ENCODE measurements around the gene INCENP.
"Not testable (repeated sequence)": the region's sequence is repeated elsewhere in the genome, so short reads cannot be mapped to it uniquely, and the experiment has no call there.

Gene INCENP

DNA sequence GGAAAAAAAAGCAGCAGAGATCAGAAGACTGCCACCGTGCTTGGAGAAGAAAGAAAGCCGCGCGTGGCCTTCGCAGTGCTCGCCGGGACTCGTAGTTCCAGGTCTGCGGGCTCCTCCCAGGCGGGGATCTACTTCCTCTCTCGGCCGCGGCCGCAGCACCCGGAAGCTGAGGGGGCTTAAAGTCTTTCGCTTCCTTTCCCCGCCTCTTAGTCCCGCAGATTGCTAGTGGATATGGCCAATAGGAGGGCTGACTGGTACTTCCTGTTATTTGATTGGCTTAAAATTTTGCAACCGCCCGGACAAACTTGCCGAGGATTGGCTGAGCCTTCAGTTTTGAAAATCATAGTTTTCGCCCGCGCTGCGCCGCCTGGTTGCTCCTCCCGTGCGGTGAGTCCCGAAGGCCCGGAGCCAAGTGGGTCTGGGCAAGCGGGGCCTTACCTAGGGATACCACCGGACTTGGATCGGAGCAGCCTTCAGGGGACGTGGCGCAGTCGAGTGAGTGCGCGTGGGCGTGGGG is at the start of gene INCENP:
INCENP (plus strand) TSS at position 343 of the 517 bp plus-strand sequence. CDS start 4,151 bp downstream, outside the sequence.
- peak; percentile 91 for DNase-seq (ENCODE audit: low read depth in 2 of 3, low spot score in 1 of 3)

DNA sequence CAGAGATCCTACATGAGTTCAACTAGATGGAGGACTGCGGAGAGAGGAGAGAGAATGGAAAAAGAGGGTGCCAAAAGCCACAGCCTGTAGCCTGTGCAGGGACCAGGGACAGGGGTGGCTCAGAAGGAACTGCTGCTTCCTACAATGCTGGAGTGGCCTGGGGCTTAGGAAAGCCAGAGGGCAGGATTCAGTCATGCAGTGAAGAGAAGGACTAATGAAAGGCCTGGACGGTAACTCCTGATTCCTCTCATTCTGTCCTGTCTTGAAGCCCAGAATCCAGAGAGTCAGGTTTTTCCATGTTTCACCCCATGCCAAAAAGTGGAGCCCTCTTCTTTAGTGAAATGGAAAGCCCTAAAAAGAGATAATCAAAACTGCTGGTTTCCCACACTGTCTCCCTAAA is 48.4 kb upstream of the INCENP start:
- DNase-seq (ENCODE audit: low read depth in 2 of 3, low spot score in 1 of 3), result no peak

DNA sequence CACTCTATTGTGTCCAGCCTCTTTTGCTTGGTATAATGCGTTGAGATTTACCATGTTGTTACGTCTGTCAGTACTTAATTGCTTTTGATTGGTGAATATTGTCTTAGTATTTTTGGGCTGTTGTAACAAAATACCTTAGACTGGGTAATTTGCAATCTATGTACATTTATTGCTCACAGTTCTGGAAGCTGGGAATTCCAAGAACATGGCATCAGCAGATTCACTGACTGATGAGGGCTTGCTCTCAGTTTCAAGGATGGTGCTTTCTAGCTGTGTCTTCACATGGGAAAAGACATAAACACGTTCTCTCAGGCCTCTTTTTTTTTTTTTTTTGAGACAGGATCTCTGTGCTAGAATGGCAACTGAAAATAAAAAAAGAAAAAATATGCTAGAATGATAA is 46.7 kb upstream of the INCENP start:
- DNase-seq (ENCODE audit: low read depth in 2 of 3, low spot score in 1 of 3), result no peak

DNA sequence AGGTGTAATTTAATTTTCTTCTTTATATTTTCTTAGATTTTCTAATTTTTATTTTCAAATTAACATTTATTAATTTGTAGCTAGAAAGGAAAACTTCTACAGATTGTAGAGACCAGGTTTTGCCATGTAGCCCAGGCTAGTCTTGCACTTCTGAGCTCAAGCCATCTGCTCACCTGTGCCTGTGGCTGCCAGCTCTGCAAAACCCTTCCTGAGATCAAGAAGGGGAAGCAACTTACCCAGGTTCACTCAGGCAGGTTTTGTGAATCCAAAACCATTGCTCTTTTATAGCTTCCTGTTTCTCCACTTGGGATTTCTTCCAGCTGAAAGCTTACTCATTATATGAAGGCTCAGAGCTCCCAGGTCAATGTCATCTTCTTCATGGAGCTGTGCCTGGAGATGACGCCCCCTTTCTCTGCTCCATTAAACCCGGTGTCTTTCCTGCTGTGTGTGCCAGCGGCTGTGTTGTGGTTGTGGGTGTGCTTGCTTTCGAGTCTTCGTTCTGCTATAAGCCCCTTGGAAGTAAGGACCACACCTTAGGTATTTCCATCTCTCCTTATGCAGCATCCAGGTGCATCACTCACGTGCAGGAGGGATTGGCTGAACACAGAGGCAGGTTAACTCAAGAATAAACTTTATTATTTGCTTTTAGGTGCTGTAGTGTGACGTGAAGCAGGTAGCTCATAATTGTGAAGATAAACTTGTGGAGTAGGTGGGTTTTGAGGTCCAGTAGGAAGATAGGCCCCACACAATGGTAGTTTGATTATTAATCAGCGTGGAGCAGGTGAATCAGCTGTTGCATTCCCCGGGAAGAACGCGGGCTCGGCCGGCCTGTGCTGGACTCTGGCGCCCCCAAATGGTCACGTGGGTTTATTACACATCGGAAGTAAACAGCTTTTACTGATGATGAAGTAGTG is 42.2 kb upstream of the INCENP start:
- DNase-seq (ENCODE audit: low read depth in 2 of 3, low spot score in 1 of 3), result peak; percentile 67 to 81 (median 67)

DNA sequence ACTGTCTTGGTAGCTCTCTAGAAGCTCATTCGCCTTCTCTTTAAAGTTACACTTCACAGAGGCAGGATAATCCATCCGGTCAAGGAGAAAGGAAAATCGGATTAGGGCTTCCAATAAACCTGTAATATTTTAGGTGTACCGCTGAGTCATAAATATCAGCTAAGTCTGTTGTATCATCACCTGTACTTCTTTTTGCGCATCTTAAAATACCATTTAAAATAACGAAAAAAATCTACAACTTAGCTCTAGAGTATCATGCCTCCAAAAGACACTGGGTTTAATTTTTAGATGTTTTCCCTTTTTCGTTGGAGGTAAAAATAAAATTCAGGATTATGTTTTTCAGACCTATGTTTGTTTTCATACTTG is 41.5 kb upstream of the INCENP start:
- DNase-seq (ENCODE audit: low read depth in 2 of 3, low spot score in 1 of 3), result no peak

DNA sequence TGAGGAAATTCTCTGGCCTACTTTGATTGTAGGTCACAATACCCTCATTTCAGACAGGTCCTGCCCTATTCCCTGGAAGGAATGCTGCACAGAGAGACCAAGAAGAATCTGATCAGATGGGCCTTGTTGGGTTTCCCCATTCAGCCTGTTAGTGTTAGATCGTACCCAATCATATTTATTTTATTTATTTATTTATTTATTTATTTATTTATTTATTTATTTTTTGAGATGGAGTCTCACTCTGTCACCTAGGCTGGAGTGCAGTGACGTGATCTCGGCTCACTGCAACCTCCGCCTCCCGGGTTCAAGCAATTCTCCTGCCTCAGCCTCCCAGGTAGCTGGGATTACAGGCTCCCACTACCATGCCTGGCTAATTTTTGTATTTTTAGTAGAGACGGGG is 39.0 kb upstream of the INCENP start:
- not testable (repeated sequence) for DNase-seq (ENCODE audit: low read depth in 2 of 3, low spot score in 1 of 3)

DNA sequence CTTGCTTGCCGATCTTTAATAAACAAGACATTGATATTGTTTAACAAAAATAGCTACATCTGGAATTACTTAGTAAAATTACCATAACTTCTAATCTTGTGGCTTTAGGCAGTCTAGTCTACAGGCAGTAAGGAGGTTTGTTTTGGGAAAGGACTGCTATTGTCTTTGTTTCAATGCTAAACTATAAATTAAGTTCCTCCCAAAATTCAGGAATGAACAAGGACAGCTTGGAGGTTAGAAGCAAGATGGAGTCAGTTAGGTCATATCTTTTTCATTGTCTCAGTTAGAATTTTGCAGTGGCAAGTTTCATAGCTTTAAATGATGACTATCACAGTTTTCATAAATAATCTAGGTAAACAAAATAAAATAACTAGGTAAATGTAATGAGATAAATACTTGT is 36.1 kb upstream of the INCENP start:
- no peak for DNase-seq (ENCODE audit: low read depth in 2 of 3, low spot score in 1 of 3)

DNA sequence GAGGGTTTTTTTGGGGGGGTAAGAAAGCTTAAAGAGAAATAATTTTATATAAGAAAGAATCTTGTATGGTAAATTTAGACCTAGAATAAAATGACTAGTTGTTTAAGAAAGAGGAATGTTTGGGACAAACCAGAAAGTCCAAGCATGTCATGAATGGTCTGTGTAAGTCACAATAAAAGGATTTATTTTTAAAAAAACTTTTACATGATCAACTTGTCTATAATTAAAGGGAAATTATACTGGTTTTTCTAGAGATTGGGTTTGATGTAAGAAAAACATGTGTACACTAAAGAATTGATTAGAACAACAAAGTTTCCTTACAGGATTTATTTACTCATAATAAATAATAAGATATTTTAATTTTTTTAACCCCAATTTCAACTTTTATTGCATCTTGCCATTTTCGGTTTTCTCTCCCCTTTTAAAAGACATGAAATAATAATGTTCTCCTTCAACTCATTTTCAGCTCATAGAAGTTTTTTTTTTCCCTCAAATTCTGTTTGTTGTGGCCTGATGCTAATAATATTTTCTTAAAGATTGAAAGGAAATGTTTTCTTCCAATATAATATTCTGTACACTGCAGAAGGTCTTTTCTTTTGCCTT is 35.4 kb upstream of the INCENP start:
- DNase-seq (ENCODE audit: low read depth in 2 of 3, low spot score in 1 of 3), result no peak

DNA sequence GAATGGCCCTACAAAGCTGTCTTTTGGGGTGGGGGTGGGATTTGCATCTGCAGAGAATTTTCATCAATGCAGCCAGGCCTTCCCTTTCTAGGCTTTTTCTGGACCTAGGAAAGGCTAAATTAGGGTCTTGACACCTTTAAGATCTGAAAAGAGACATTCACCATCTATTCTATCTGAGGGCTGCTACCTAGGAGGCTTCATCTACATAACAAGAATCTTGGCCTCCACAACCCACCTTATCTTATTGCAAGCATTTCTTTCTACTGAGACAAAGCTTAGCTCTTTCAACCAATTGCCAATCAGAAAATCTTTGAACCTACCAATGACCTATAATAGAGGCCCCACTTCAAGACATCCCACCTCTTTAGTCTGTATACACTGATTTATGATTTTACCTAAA is 20.7 kb upstream of the INCENP start:
- no peak for DNase-seq (ENCODE audit: low read depth in 2 of 3, low spot score in 1 of 3)

DNA sequence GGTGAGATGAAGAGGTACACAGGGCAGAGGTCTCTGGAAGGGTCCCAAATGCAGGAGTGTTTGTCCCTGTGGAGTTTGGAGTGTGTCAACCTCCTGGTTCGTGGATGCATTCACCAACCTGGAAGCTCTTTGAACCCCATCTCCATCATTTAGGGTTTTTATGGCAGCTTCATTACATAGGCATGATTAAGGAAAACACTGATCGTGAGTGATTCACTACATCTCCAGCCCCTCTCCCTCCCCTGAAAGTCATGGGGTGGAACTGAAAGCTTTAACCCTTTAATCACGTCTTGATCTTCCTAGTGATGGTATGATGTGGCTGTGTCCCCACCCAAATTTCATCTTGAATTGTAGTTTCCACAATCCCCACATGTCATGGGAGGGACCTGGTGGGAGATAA is 19.8 kb upstream of the INCENP start:
- DNase-seq (ENCODE audit: low read depth in 2 of 3, low spot score in 1 of 3), result no peak

DNA sequence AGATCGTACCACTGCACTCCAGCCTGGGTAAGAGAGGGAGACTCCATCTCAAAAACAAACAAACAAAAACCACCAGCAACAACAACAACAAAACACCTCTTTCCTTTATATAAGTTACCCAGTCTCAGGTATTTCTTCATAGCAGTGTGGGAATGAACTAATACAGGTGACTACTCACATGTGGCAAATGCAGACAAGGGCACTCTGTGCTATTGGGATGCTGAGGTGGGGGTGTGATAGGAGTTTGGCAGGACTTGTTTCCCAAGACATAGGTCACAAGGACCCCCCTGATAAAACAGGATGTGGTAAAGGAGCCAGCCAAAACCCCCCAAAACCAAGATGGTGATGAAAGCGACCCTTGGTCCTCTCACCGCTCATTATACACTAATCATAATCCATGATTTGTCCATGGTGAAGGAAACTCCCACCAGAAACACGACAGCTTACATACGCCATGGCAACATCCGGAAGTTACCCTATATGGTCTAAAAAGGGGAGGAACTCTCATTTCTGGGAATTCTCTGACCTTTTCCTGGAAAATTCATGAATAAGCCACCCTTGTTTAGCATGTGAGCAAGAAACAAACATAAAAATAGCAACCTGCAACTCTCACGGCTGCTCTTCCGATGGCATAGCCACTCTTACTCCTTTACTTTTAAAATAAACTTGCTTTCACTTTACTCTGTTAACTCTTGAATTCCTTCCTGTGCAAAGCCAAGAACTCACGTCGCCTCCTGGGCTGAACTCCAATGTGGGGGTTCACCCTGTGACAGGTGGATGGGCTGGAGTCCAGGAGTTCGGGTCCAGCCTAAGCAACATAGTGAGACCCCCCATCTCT is 18.8 kb upstream of the INCENP start:
- DNase-seq (ENCODE audit: low read depth in 2 of 3, low spot score in 1 of 3), result no peak

DNA sequence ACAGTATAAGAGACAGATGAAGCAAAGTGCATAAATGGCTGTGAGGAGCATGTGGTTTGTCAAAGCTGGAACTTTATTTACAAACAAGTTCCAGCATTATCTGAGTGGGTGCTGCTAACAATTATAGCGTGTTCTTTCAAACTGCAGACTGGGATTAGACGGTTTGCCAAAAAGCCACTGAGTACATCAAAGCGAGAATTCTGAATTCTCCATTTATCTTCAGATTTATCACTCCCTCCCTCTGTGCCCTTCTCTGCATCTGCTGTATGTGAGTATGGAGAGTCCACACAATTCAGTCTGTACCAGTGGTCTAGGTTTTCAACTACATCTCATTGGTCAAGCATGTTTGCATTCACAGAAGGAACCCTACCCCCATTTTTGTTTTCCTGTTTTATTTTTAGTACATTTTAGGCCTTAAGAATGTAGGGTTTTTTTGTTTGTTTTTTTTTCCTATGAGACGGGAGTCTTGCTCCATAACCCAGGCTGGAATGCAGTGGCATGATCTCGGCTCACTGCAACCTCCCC is 18.1 kb upstream of the INCENP start:
- no peak for DNase-seq (ENCODE audit: low read depth in 2 of 3, low spot score in 1 of 3)

DNA sequence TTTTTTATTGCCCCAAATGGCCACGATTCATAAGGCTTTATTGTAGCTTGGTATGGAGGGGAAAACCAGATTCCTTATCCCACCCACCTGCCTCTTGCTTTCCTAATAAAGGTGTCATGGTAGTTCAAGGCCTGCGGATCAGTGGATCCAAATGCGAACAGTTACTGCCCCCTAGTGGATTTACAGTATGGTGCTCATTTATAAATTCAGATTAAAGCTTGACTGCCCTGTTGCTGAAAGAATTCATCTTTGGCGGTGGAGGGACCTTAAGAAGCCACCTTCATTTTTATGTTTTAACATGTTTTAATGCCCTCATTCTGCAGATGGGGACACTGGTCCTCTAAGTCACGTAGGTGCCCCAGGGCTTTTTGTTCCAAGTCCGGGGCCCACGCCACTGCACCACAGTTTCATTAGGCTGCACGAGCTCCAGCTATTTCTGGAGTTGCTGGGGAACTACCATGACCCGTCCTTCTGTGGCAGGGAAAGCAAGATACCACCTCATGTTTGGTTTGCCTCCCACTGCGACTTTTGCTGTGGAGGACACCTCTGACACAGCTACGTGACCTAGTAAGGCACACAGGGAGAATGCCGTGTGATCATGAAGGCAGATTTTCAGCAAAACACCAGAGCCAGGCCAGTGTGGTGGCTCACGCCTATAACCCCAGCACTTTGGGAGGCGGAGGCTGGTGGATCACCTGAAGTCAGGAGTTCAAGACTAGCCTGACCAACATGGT is 15.6 kb upstream of the INCENP start:
- peak in 1 of 3 donors; percentile 46 for DNase-seq (ENCODE audit: low read depth in 2 of 3, low spot score in 1 of 3)

DNA sequence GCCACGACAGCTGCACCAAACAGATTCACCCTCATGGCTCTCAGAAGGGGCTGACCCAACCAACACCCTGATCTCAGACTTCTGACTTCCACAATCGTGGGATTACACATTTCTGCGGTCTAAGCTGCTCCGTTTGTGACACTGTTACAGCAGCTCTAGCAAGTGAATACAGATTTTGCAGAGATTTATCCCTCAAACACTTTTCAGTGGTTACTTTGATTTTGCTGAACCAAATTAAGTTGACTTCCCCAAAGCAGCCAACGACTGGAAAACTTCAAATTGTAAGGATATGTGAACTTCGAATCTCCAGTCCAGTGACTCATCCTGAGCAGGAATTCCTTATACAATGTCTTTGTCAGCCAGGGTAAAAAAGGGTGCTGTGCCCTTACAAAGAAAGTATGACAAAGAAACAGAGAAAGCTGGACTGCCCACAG is 14.8 kb upstream of the INCENP start:
- no peak for DNase-seq (ENCODE audit: low read depth in 2 of 3, low spot score in 1 of 3)

DNA sequence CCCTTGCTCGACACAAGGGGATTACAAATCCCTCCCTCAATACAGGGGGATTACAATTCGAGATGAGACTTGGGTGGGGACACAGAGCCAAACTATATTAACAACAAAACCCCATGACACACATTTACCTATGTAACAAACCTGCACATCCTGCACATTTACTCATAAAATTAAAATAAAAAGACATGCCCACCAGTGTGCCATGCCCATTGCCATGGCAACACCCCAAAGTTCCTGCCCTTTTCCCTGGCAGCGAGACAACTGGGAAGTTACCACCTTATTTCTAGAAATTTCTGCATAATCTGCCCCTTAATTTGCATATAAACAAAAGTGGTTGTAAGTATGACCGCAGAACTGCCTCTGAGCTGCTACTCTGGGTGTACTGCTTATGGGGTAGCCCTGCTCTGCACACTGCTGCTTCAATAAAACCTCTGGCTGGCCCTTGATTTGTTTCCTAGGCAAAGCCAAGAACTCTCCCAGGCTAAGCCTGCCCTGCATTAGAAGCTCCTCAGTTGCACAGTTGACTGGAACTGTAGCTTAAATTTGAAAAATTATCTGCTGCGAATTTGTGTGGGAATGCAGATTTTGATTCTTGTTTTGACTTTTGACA is 8.6 kb upstream of the INCENP start:
- no peak for DNase-seq (ENCODE audit: low read depth in 2 of 3, low spot score in 1 of 3)

DNA sequence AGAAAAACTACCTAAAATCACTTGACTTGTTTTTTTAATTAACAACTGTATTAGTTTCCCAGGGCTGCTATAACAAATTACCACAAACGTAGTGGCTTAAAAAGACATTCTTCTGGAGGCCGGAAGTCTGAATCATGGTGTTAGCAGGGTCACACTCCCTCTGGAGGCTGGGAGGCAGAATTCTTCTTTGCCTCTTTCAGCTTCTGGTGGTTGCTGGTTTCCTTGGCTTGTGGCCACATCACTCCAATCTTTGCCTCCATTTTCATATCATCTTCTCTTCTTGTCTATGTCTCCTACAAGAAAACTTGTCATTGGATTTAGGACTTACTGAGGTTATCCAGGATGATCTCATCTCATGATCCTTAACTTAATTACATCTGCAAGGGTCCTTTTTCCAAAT is 7.4 kb upstream of the INCENP start:
- no peak for DNase-seq (ENCODE audit: low read depth in 2 of 3, low spot score in 1 of 3)

DNA sequence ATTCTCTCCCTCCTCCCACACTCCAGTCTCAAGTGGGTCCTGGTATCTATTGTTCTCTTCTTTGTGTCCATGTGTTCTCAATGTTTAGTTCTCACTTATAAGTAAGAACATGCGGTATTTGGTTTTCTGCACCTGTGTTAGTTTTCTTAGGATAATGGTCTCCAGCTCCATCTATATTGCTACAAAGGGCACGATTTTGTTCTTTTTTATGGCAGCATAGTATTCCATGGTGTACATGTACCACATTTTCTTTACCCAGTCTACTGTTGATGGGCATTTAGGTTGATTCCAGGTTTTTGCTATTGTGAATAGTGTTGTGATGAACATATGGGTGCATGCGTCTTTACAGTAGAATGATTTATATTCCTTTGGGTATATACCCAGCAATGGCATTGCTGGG is 4.2 kb upstream of the INCENP start:
- DNase-seq (ENCODE audit: low read depth in 2 of 3, low spot score in 1 of 3), result no peak

DNA sequence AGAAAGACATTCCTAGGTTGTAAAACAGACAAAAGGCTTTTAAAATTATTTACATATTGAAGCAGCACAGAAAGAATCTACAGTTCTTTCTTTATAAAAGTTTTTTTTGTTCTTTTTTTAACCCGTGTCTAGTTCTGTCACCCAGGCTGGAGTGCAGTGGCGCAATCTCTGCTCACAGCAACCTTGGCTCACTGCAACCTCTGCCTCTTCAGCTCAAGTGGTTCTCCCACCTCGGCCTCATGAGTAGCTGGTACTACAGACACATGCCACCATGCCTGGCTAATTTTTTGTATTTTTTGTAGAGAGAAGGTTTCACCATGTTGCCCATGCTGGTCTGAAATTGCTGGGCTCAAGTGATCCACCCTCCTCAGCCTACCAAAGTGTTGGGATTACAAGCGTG is 3.8 kb upstream of the INCENP start:
- no peak for DNase-seq (ENCODE audit: low read depth in 2 of 3, low spot score in 1 of 3)

DNA sequence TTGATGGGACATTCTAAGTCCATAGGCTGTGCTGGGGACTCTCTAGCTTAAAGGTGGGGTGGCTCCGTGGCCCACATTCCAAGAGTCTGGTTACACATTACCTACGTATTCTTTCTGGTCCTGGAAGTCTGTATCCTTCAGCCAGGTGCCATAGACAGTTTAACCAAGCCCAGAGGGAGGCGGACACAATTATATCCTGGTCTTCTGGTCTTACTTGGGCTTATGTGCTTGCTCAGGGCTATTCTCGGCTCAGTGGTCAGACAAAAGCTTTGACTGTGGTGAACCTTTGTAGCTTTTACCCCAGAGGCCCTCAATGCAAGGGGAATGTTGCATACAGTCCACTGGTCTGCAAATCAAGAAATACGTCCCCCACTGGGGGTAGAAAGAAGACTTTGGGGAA is 3.4 kb upstream of the INCENP start:
- DNase-seq (ENCODE audit: low read depth in 2 of 3, low spot score in 1 of 3), result no peak

DNA sequence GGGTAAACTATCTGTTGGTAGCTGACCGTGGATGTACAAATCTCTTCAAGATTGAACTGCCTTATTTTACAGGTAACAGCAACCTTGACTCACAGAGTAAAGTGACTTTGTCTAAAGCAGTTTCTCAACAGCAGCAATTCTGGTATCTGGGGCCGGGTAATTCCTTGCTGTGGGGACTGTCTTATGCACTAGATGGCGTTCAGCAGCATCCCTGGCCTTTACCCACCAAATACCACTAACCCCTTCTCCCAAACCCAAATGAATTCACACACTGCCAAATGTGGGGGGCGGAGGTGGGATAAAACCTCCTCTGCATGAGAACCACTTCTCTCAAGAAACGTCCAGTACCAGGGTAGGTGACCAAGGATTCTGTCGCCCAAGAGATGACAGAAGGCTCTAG is 1.7 kb upstream of the INCENP start:
- DNase-seq (ENCODE audit: low read depth in 2 of 3, low spot score in 1 of 3), result no peak

All from stimulated activated CD4-positive, alpha-beta T cell treated with anti-CD3 and anti-CD28 coated beads, Interleukin-12 subunit alpha, Interleukin-12 subunit beta, amount 100 ng/mL, for 48 hours (primary cell).